ENCODE results near the gene ISG15. TPM values are rescaled to one million over a fixed set of nuclear protein-coding genes. Genes with fewer than 3 reads are reported as not detected.

ISG15 gene
- total and polyA plus RNA-seq, 2 of the 13 experiments (the other 11 are each of a cell fraction or from before 2014, with no cell fraction given) = 42.1 to 54.9 TPM

DNA sequence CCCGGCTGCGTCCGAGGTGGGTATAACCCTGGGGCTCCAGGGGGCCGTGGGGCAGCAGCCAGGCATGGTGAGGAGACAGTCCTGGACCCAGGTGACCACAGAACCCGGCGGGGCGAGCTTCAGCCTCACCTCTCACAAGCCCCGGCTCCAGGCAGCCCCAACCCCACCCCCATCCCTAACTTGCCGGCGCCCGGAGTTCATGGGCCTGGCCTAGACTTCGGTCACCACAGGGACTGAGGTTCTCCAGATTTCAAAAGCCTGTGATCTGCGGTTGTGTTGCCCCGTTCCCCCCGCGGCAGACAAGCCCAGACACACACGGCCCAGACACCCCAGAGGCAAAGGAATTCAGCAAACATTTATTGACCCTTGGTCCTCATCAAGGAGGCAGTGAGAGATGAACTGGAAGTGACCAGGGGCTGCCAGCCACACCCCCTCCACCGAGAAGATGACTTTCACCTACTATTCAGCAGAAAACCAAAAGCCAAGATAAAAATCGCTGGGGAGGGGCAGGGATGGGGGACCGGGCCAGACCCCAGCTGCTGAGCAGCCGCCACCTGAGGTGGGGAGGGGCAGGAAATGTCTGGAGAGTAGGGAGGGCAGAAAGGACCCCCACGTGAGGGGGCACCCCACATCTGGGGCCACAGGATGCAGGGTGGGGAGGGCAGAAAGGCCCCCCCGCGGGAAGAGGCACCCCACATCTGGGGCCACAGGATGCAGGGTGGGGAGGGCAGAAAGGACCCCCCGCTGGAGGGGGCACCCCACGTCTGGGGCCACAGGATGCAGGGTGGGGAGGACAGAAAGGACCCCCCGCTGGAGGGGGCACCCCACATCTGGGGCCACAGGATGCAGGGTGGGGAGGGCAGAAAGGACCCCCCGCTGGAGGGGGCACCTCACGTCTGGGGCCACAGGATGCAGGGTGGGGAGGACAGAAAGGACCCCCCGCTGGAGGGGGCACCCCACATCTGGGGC lies 17.3 kb upstream of the ISG15 start (continued):
- TF ChIP-seq SALL1 (CRISPR knock-in tag; IDR thresholded peaks at IDR 0.05) (peak; percentile 61), ZNF570 (CRISPR knock-in tag; IDR thresholded peaks at IDR 0.05; ENCODE audit: borderline replicate concordance) (no peak), NR1H2 (CRISPR knock-in tag; IDR thresholded peaks at IDR 0.05; ENCODE audit: borderline replicate concordance, low read depth) (no peak), MAFF (IDR thresholded peaks at IDR 0.05; ENCODE audit: low read depth, low read length) (no peak), ZNF530 (CRISPR knock-in tag; IDR thresholded peaks at IDR 0.05; ENCODE audit: low read depth) (no peak), ZC3H4 (CRISPR knock-in tag; IDR thresholded peaks at IDR 0.05; ENCODE audit: borderline replicate concordance) (no peak), PLRG1 (conservative IDR thresholded peaks at IDR 0.05) (no peak), MTA3 (CRISPR knock-in tag; IDR thresholded peaks at IDR 0.05) (no peak), DPF2 (CRISPR knock-in tag; IDR thresholded peaks at IDR 0.05; ENCODE audit: borderline replicate concordance, low read depth) (0 out of 2 replicates have a peak, but pooled peaks have one; percentile 20), ZFP37 (CRISPR knock-in tag; IDR thresholded peaks at IDR 0.05; ENCODE audit: borderline replicate concordance) (no peak), SNAI1 (CRISPR knock-in tag; IDR thresholded peaks at IDR 0.05; ENCODE audit: borderline replicate concordance) (no peak)
- TF ChIP-seq, protein P1, sequence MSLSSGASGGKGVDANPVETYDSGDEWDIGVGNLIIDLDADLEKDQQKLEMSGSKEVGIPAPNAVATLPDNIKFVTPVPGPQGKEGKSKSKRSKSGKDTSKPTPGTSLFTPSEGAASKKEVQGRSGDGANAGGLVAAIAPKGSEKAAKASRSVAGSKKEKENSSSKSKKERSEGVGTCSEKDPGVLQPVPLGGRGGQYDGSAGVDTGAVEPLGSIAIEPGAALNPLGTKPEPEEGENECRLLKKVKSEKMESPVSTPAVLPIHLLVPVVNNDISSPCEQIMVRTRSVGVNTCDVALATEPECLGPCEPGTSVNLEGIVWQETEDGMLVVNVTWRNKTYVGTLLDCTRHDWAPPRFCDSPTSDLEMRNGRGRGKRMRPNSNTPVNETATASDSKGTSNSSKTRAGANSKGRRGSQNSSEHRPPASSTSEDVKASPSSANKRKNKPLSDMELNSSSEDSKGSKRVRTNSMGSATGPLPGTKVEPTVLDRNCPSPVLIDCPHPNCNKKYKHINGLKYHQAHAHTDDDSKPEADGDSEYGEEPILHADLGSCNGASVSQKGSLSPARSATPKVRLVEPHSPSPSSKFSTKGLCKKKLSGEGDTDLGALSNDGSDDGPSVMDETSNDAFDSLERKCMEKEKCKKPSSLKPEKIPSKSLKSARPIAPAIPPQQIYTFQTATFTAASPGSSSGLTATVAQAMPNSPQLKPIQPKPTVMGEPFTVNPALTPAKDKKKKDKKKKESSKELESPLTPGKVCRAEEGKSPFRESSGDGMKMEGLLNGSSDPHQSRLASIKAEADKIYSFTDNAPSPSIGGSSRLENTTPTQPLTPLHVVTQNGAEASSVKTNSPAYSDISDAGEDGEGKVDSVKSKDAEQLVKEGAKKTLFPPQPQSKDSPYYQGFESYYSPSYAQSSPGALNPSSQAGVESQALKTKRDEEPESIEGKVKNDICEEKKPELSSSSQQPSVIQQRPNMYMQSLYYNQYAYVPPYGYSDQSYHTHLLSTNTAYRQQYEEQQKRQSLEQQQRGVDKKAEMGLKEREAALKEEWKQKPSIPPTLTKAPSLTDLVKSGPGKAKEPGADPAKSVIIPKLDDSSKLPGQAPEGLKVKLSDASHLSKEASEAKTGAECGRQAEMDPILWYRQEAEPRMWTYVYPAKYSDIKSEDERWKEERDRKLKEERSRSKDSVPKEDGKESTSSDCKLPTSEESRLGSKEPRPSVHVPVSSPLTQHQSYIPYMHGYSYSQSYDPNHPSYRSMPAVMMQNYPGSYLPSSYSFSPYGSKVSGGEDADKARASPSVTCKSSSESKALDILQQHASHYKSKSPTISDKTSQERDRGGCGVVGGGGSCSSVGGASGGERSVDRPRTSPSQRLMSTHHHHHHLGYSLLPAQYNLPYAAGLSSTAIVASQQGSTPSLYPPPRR (CRISPR knock-in tag; IDR thresholded peaks at IDR 0.05; ENCODE audit: borderline replicate concordance) = peak; percentile 45; the same call in 1 of the 2 replicates
- TF ChIP-seq, protein P2, sequence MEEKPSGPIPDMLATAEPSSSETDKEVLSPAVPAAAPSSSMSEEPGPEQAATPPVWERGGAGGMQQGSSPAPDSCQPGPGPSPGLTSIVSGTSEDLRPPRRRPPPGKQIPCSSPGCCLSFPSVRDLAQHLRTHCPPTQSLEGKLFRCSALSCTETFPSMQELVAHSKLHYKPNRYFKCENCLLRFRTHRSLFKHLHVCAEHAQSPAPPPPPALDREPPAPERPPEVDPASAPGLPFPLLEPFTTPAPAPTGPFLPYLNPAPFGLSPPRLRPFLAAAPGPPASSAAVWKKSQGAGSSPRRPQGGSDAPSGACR (CRISPR knock-in tag; IDR thresholded peaks at IDR 0.05) = no peak
- TF ChIP-seq, protein P3, sequence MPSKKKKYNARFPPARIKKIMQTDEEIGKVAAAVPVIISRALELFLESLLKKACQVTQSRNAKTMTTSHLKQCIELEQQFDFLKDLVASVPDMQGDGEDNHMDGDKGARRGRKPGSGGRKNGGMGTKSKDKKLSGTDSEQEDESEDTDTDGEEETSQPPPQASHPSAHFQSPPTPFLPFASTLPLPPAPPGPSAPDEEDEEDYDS (CRISPR knock-in tag; IDR thresholded peaks at IDR 0.05) = no peak
- TF ChIP-seq, protein P4, sequence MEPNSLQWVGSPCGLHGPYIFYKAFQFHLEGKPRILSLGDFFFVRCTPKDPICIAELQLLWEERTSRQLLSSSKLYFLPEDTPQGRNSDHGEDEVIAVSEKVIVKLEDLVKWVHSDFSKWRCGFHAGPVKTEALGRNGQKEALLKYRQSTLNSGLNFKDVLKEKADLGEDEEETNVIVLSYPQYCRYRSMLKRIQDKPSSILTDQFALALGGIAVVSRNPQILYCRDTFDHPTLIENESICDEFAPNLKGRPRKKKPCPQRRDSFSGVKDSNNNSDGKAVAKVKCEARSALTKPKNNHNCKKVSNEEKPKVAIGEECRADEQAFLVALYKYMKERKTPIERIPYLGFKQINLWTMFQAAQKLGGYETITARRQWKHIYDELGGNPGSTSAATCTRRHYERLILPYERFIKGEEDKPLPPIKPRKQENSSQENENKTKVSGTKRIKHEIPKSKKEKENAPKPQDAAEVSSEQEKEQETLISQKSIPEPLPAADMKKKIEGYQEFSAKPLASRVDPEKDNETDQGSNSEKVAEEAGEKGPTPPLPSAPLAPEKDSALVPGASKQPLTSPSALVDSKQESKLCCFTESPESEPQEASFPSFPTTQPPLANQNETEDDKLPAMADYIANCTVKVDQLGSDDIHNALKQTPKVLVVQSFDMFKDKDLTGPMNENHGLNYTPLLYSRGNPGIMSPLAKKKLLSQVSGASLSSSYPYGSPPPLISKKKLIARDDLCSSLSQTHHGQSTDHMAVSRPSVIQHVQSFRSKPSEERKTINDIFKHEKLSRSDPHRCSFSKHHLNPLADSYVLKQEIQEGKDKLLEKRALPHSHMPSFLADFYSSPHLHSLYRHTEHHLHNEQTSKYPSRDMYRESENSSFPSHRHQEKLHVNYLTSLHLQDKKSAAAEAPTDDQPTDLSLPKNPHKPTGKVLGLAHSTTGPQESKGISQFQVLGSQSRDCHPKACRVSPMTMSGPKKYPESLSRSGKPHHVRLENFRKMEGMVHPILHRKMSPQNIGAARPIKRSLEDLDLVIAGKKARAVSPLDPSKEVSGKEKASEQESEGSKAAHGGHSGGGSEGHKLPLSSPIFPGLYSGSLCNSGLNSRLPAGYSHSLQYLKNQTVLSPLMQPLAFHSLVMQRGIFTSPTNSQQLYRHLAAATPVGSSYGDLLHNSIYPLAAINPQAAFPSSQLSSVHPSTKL (CRISPR knock-in tag; IDR thresholded peaks at IDR 0.05) = peak; percentile 45
- TF ChIP-seq, protein P5, sequence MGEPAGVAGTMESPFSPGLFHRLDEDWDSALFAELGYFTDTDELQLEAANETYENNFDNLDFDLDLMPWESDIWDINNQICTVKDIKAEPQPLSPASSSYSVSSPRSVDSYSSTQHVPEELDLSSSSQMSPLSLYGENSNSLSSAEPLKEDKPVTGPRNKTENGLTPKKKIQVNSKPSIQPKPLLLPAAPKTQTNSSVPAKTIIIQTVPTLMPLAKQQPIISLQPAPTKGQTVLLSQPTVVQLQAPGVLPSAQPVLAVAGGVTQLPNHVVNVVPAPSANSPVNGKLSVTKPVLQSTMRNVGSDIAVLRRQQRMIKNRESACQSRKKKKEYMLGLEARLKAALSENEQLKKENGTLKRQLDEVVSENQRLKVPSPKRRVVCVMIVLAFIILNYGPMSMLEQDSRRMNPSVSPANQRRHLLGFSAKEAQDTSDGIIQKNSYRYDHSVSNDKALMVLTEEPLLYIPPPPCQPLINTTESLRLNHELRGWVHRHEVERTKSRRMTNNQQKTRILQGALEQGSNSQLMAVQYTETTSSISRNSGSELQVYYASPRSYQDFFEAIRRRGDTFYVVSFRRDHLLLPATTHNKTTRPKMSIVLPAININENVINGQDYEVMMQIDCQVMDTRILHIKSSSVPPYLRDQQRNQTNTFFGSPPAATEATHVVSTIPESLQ (CRISPR knock-in tag; conservative IDR thresholded peaks at IDR 0.05) = no peak

Measured in HepG2 (cell line).